ENCODE measurements around the gene ARL6IP6. TPM values are rescaled to one million over a fixed set of nuclear protein-coding genes. Genes with fewer than 3 reads are reported as not detected.

Gene ARL6IP6
- total and polyA plus RNA-seq, 4 donors = 7.5 to 17.9 (median 12.3) TPM

GRCh38 chr2:152693033-152693432 is 25.4 kb upstream of the ARL6IP6 start:
- no peaks in the 10 kb centered on the region for H3K4me1 ChIP-seq (ENCODE audit: control insufficient read depth in 5 of 5, insufficient read depth in 5 of 5, low read length in 5 of 5)
- TF ChIP-seq CTCF (IDR thresholded peaks at IDR 0.05; ENCODE audit: control extremely low read depth, extremely low read depth) = no peak
- ATAC-seq (ENCODE audit: insufficient read depth, low FRiP score) (no peak), DNase-seq (no peak)
- peaks cover 0 to 8% (median 3%) of the 10 kb centered on the region in 4 donors for H3K36me3 ChIP-seq (ENCODE audit: control insufficient read depth in 4 of 4, insufficient read depth in 4 of 4, low read length in 4 of 4)
- no peak overlapping the region for H3K27ac ChIP-seq (ENCODE audit: low read depth in 1 of 2, low read length in 1 of 2)
- H3K4me3 ChIP-seq = no peak overlapping the region
- H3K9ac ChIP-seq (ENCODE audit: insufficient read depth in 1 of 2, low read length in 2 of 2) = no peak overlapping the region
- no peaks in the 10 kb centered on the region for H3K27me3 ChIP-seq (ENCODE audit: control insufficient read depth in 3 of 3, insufficient read depth in 3 of 3, low read length in 2 of 3)
- WGBS, 2 donors = 93 to 97% methylated on average over 4 of the region's 4 CpGs
- H3K9me3 ChIP-seq (ENCODE audit: control insufficient read depth in 4 of 4, insufficient read depth in 3 of 4, low read length in 3 of 4) = no peaks in the 10 kb centered on the region

- Histone ChIP-seq H3K27me3 (ENCODE audit: control insufficient read depth in 3 of 3, insufficient read depth in 3 of 3, low read length in 2 of 3) (no peaks in the 10 kb centered on the region), H3K27ac (ENCODE audit: low read depth in 1 of 2, low read length in 1 of 2) (peak overlapping the region in 1 of 2 donors; percentile 1), H3K9ac (ENCODE audit: insufficient read depth in 1 of 2, low read length in 2 of 2) (no peak overlapping the region), H3K4me3 (no peak overlapping the region), H3K4me1 (ENCODE audit: control insufficient read depth in 5 of 5, insufficient read depth in 5 of 5, low read length in 5 of 5) (no peaks in the 10 kb centered on the region), H3K36me3 (ENCODE audit: control insufficient read depth in 4 of 4, insufficient read depth in 4 of 4, low read length in 4 of 4) (peaks cover 0 to 6% (median 3%) of the 10 kb centered on the region in 4 donors), H3K9me3 (ENCODE audit: control insufficient read depth in 4 of 4, insufficient read depth in 3 of 4, low read length in 3 of 4) (no peaks in the 10 kb centered on the region)
- WGBS, 2 donors = 34% methylated on average over 8 of the region's 8 CpGs
- ATAC-seq (ENCODE audit: insufficient read depth, low FRiP score) (peak; percentile 34), DNase-seq (peak in 1 of 3 donors; percentile 5)
- no peak for TF ChIP-seq CTCF (IDR thresholded peaks at IDR 0.05; ENCODE audit: control extremely low read depth, extremely low read depth)
Observed at GRCh38 chr2:152694161-152694661, 24.2 kb upstream of the ARL6IP6 start.

GRCh38 chr2:152695763-152696162 is 22.7 kb upstream of the ARL6IP6 start:
- DNase-seq = no peak
- Histone ChIP-seq H3K27me3 (ENCODE audit: control insufficient read depth in 3 of 3, insufficient read depth in 3 of 3, low read length in 2 of 3) (no peaks in the 10 kb centered on the region), H3K4me3 (no peak overlapping the region), H3K27ac (ENCODE audit: low read depth in 1 of 2, low read length in 1 of 2) (no peak overlapping the region), H3K9ac (ENCODE audit: insufficient read depth in 1 of 2, low read length in 2 of 2) (no peak overlapping the region), H3K36me3 (ENCODE audit: control insufficient read depth in 4 of 4, insufficient read depth in 4 of 4, low read length in 4 of 4) (peaks cover 0 to 4% (median 3%) of the 10 kb centered on the region in 4 donors), H3K4me1 (ENCODE audit: control insufficient read depth in 5 of 5, insufficient read depth in 5 of 5, low read length in 5 of 5) (no peaks in the 10 kb centered on the region), H3K9me3 (ENCODE audit: control insufficient read depth in 4 of 4, insufficient read depth in 3 of 4, low read length in 3 of 4) (no peaks in the 10 kb centered on the region)
- WGBS, 2 donors = 94 to 99% methylated on average over 3 of the region's 3 CpGs
- TF ChIP-seq CTCF (IDR thresholded peaks at IDR 0.05; ENCODE audit: control extremely low read depth, extremely low read depth) = no peak
- ATAC-seq (ENCODE audit: insufficient read depth, low FRiP score) = no peak

GRCh38 chr2:152696476-152696875 is 21.9 kb upstream of the ARL6IP6 start:
- H3K4me1 ChIP-seq (ENCODE audit: control insufficient read depth in 5 of 5, insufficient read depth in 5 of 5, low read length in 5 of 5) = no peaks in the 10 kb centered on the region
- 83 to 100% methylated on average over 1 of the region's 1 CpG for WGBS, 2 donors
- H3K4me3 ChIP-seq = no peak overlapping the region
- DNase-seq (no peak), ATAC-seq (ENCODE audit: insufficient read depth, low FRiP score) (no peak)
- no peak for TF ChIP-seq CTCF (IDR thresholded peaks at IDR 0.05; ENCODE audit: control extremely low read depth, extremely low read depth)
- H3K9me3 ChIP-seq (ENCODE audit: control insufficient read depth in 4 of 4, insufficient read depth in 3 of 4, low read length in 3 of 4) = no peaks in the 10 kb centered on the region
- H3K9ac ChIP-seq (ENCODE audit: insufficient read depth in 1 of 2, low read length in 2 of 2) = no peak overlapping the region
- peaks cover 0 to 4% (median 3%) of the 10 kb centered on the region in 4 donors for H3K36me3 ChIP-seq (ENCODE audit: control insufficient read depth in 4 of 4, insufficient read depth in 4 of 4, low read length in 4 of 4)
- H3K27me3 ChIP-seq (ENCODE audit: control insufficient read depth in 3 of 3, insufficient read depth in 3 of 3, low read length in 2 of 3) = no peaks in the 10 kb centered on the region
- no peak overlapping the region for H3K27ac ChIP-seq (ENCODE audit: low read depth in 1 of 2, low read length in 1 of 2)

Data from lung (tissue), 12 donors.